MCF 10A (cell line): ENCODE results near the gene ANGPTL2. TPM values are rescaled to one million over a fixed set of nuclear protein-coding genes. Genes with fewer than 3 reads are reported as not detected.
A peak's percentile ranks its signal among the peaks of the same experiment; 100 is the strongest.

Source experiments
- BruUV-seq: library from RNA; stranded (reverse); fragments of 400-500 nt; replicated peaks from 2 replicates; lab custom pipeline; 2021; lab: Mats Ljungman, UMichigan
- CTCF ChIA-PET: fragments of 300-600 bp; sonication (Branson Sonifier 250); formaldehyde crosslinking; extraction: SDS; loops from one replicate; lab custom pipeline; 2021; ENCODE audit warnings: antibody characterized with exemption, inconsistent platforms; lab: Yijun Ruan, JAX
- POLR2A ChIA-PET: fragments of 300-600, 350-650 bp; sonication (Branson Sonifier 250); formaldehyde crosslinking; extraction: SDS; loops from one replicate; lab custom pipeline; 2020; ENCODE audit warnings: antibody characterized with exemption, inconsistent platforms; lab: Yijun Ruan, JAX
- DNase-seq: peaks from one replicate; pipeline ENCODE4 v3.0.0-alpha.2; 2018; ENCODE audit not compliant: unreplicated experiment
- H3K27ac Mint-ChIP-seq: one replicate; pipeline ENCODE4 v1.8.0; 2022; ENCODE audit warnings: mild to moderate bottlenecking, low read depth, mixed read lengths; ENCODE audit not compliant: unreplicated experiment
- H3K27me3 Mint-ChIP-seq: one replicate; pipeline ENCODE4 v1.8.0; 2022; ENCODE audit warnings: mixed read lengths; ENCODE audit not compliant: insufficient read depth, unreplicated experiment
- H3K36me3 Mint-ChIP-seq: one replicate; pipeline ENCODE4 v1.8.0; 2022; ENCODE audit warnings: mild to moderate bottlenecking, moderate library complexity, mixed read lengths; ENCODE audit not compliant: insufficient read depth, unreplicated experiment
- H3K4me1 Mint-ChIP-seq: one replicate; pipeline ENCODE4 v1.8.0; 2022; ENCODE audit warnings: mixed read lengths; ENCODE audit not compliant: insufficient read depth, unreplicated experiment
- H3K4me3 Mint-ChIP-seq: one replicate; pipeline ENCODE4 v1.8.0; 2022; ENCODE audit warnings: mild to moderate bottlenecking, moderate library complexity, mixed read lengths; ENCODE audit not compliant: unreplicated experiment
- H3K9me3 Mint-ChIP-seq: one replicate; pipeline ENCODE4 v1.8.0; 2022; ENCODE audit warnings: mixed read lengths; ENCODE audit not compliant: unreplicated experiment
- intact Hi-C: fragments of 100-400 bp; cut with micrococcal nuclease; formaldehyde crosslinking; loops from 2 replicates; pipeline ENCODE4 v1.14.1; 2022
- total RNA-seq: library from RNA; stranded (reverse); gene quantifications from 2 replicates; pipeline ENCODE4 v1.2.3, GENCODE V29; 2022
- TF ChIP-seq, protein P1 (sequence below): fragments of 200-600 bp; IDR thresholded peaks from one replicate; pipeline ENCODE4 v1.8.0; 2022; ENCODE audit warnings: antibody characterized with exemption, mild to moderate bottlenecking; ENCODE audit not compliant: unreplicated experiment

ANGPTL2 gene
- total RNA-seq, 1 experiment from 2014 or later = not detected

DNA sequence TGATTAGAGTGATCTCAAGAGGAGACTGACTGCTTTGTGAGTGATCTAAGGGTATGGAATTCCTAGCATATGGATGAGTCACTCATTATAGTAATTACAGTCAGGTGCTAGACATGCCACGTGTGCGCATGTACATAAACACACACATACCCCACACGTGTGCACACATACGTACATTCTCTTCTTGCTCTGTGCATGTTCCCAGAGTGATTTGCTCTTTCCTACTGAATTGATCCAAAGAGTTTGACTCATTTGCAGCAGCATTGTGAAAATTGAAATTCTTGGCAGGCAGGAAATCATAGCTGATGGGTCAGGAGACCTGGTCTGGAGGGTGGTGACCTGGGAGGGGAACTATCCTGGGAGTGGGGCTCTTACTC, 63.8 kb downstream of the ANGPTL2 start:
- H3K36me3 Mint-ChIP-seq = no peaks in the 10 kb centered on the region
- peaks cover 12% of the 10 kb centered on the region for H3K4me1 Mint-ChIP-seq
- TF ChIP-seq, protein P1, sequence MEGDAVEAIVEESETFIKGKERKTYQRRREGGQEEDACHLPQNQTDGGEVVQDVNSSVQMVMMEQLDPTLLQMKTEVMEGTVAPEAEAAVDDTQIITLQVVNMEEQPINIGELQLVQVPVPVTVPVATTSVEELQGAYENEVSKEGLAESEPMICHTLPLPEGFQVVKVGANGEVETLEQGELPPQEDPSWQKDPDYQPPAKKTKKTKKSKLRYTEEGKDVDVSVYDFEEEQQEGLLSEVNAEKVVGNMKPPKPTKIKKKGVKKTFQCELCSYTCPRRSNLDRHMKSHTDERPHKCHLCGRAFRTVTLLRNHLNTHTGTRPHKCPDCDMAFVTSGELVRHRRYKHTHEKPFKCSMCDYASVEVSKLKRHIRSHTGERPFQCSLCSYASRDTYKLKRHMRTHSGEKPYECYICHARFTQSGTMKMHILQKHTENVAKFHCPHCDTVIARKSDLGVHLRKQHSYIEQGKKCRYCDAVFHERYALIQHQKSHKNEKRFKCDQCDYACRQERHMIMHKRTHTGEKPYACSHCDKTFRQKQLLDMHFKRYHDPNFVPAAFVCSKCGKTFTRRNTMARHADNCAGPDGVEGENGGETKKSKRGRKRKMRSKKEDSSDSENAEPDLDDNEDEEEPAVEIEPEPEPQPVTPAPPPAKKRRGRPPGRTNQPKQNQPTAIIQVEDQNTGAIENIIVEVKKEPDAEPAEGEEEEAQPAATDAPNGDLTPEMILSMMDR = no peak
- no peak overlapping the region for H3K27ac Mint-ChIP-seq
- intact Hi-C loops = no loop called here
- CTCF ChIA-PET = no interaction called here
- DNase-seq = peak; percentile 12
- H3K9me3 Mint-ChIP-seq = no peaks in the 10 kb centered on the region
- no peak overlapping the region for H3K4me3 Mint-ChIP-seq
- BruUV-seq = no TSS peak
- H3K27me3 Mint-ChIP-seq = no peaks in the 10 kb centered on the region
- POLR2A ChIA-PET = no interaction called here

DNA sequence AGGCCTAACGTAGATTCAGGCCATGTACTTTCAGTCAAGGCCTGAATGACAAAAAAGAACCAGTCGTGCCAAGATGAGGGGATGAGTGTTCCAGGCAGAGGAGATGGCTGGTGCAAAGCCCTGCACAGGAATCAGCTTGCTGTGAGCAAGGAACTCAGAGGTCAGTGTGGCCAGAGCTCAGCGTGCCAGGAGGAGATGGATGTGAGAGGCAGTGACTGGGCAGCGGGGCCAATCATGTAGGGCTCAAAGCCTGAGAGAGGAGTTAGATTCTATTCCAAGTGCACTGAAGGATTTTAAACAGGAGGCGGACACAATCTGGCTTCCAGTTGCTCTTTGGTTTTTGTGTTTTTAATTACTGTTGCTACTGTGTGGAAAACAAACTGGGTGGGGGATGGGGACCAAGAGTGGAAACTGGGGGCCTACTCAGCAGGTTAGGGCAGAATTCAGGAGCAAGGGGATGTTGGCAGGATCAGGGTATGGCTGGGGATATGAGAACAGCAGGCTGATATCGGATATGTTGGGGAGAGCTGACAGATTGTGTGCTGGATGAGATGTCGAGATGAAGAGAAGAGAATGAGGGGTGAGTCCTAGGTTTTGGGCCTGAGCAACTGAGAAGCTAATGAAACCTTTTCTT, 64.3 kb downstream of the ANGPTL2 start:
- H3K4me1 Mint-ChIP-seq = peaks cover 12% of the 10 kb centered on the region
- BruUV-seq = no TSS peak
- POLR2A ChIA-PET = no interaction called here
- CTCF ChIA-PET = no interaction called here
- H3K36me3 Mint-ChIP-seq = no peaks in the 10 kb centered on the region
- H3K27ac Mint-ChIP-seq = no peak overlapping the region
- DNase-seq = no peak
- H3K4me3 Mint-ChIP-seq = no peak overlapping the region
- TF ChIP-seq, protein P1 = no peak
- no peaks in the 10 kb centered on the region for H3K9me3 Mint-ChIP-seq
- H3K27me3 Mint-ChIP-seq = no peaks in the 10 kb centered on the region
- intact Hi-C loops = no loop called here

DNA sequence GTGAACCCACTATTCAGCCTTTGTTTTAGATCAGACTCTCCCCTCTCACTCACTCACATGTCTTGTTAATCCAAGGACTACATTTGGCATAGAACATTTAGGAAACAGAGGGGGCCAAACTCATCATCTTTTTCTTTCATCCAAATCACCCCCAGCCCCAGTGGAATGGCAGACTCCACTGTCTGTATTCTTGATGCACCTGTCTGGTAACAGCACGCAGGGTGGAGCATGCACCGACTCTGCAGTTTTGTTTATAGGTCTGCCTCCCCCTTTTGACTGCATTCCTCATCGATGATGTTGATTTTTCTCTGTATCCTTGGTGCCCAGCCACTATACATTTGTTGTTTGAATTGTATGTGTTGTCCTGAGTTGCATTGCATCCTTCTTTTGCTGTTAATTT, 66.0 kb downstream of the ANGPTL2 start:
- H3K27ac Mint-ChIP-seq = no peak overlapping the region
- H3K9me3 Mint-ChIP-seq = no peaks in the 10 kb centered on the region
- ChIA-PET CTCF (interaction anchor here (0.9 kb wide), 1 partner anchor 27 kb away, joined by 3 read pairs; no protein-coding TSS in a partner anchor), POLR2A (no interaction called here)
- TF ChIP-seq, protein P1 = no peak
- H3K4me3 Mint-ChIP-seq = no peak overlapping the region
- no TSS peak for BruUV-seq
- no peak for DNase-seq
- intact Hi-C loops = no loop called here
- no peaks in the 10 kb centered on the region for H3K27me3 Mint-ChIP-seq
- no peaks in the 10 kb centered on the region for H3K36me3 Mint-ChIP-seq
- peaks cover 12% of the 10 kb centered on the region for H3K4me1 Mint-ChIP-seq

DNA sequence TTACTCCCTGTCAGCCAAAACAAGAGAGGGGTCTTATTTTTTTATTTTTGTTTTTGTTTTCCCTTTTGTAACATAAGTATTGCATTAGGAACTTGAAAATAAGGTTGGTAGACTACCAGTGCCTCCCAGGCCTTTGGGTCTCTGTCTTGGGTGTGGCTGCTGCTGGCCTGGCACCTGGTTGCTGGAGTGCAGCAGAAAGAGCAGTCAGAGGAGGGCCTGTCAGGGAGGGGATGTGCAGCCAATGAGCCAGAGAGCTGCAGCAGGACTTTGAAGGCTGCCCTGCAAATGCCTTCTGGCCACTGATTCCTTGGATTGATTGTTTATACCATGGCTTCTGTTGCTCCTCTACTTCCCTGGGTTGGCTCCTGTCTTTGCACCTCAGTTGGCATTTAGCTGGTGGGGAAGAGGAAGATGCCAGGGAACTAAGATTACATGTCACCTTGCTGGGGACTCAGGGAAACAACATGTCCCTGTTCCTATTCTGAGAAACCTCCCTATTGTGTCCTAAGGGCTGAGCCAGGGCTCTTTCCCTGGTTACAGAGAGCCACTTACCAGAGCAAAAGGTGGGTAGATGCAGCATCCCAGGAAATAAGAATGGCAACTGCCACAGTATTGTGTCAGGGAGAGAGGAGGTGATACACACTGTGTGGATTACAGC, 66.6 kb downstream of the ANGPTL2 start:
- BruUV-seq = no TSS peak
- TF ChIP-seq, protein P1 = no peak
- ChIA-PET POLR2A (no interaction called here), CTCF (no interaction called here)
- H3K4me1 Mint-ChIP-seq = peaks cover 12% of the 10 kb centered on the region
- no peaks in the 10 kb centered on the region for H3K27me3 Mint-ChIP-seq
- no peaks in the 10 kb centered on the region for H3K36me3 Mint-ChIP-seq
- H3K27ac Mint-ChIP-seq = no peak overlapping the region
- no peak overlapping the region for H3K4me3 Mint-ChIP-seq
- intact Hi-C loops = no loop called here
- H3K9me3 Mint-ChIP-seq = no peaks in the 10 kb centered on the region
- DNase-seq = no peak
